Cortex of kidney (tissue), 1 donor: ENCODE results near the gene S100A3.
"Not testable (repeated sequence)": the region's sequence is repeated elsewhere in the genome, so short reads cannot be mapped to it uniquely, and the experiment has no call there.

Experiments used
- DNase-seq: peaks from one replicate; lab custom pipeline; 2025; lab: John Stamatoyannopoulos, UW

S100A3 gene

GRCh38 chr1:153568367-153569099, 19.5 kb upstream of the S100A3 start:
- DNase-seq = no peak

GRCh38 chr1:153567621-153568366, 18.7 kb upstream of the S100A3 start:
- DNase-seq = no peak

- no peak for DNase-seq
These were observed 17.6 kb upstream of the S100A3 start for GRCh38 chr1:153566414-153567371.

- no peak for DNase-seq
These were observed 16.7 kb upstream of the S100A3 start, which contains the start of gene S100A2 for GRCh38 chr1:153565529-153566374. Gene S100A2, minus strand, starts transcription at chr1:153565844. Its CDS starts 1,967 bp downstream, at chr1:153563877.

GRCh38 chr1:153563991-153564390, 14.9 kb upstream of the S100A3 start:
- no peak for DNase-seq

GRCh38 chr1:153563483-153563901, 14.4 kb upstream of the S100A3 start:
- DNase-seq = no peak

- not testable (repeated sequence) for DNase-seq
These were observed 13.0 kb upstream of the S100A3 start for GRCh38 chr1:153562021-153562420.

- DNase-seq = no peak
These were observed 12.5 kb upstream of the S100A3 start for GRCh38 chr1:153561466-153561985.

- no peak for DNase-seq
These were observed 11.9 kb upstream of the S100A3 start for GRCh38 chr1:153560771-153561465.

- no peak for DNase-seq
These were observed 11.2 kb upstream of the S100A3 start for GRCh38 chr1:153560241-153560640.

GRCh38 chr1:153557877-153558276, 8.8 kb upstream of the S100A3 start:
- DNase-seq = no peak

GRCh38 chr1:153556348-153556747, 7.3 kb upstream of the S100A3 start:
- no peak for DNase-seq

- DNase-seq = no peak
These were observed 4.9 kb upstream of the S100A3 start for GRCh38 chr1:153553830-153554541.

- no peak for DNase-seq
These were observed 4.0 kb upstream of the S100A3 start for GRCh38 chr1:153553096-153553495.

- no peak for DNase-seq
These were observed 3.3 kb upstream of the S100A3 start for GRCh38 chr1:153552335-153552734.

- DNase-seq = no peak
These were observed 1.9 kb upstream of the S100A3 start for GRCh38 chr1:153550827-153551500.

- DNase-seq = no peak
These were observed 1.3 kb upstream of the S100A3 start for GRCh38 chr1:153550398-153550758.

GRCh38 chr1:153549741-153550397, 811 bp upstream of the S100A3 start:
- no peak for DNase-seq
